Measurements from ENCODE around the gene MFSD1. TPM values are rescaled to one million over a fixed set of nuclear protein-coding genes. Genes with fewer than 3 reads are reported as not detected.

MFSD1 gene
- total RNA-seq, 1 donor from 2014 or later, result 24.8 TPM

- peaks cover 26% of the 10 kb centered on the region for H3K4me1 Mint-ChIP-seq (ENCODE audit: unreplicated experiment)
- peak overlapping the region; percentile 40 for H3K4me3 Mint-ChIP-seq (ENCODE audit: unreplicated experiment)
Observed at GRCh38 chr3:158775426-158776410, 26.1 kb upstream of the MFSD1 start.

GRCh38 chr3:158776531-158776930 is 25.3 kb upstream of the MFSD1 start:
- H3K4me1 Mint-ChIP-seq (ENCODE audit: unreplicated experiment), result peaks cover 26% of the 10 kb centered on the region
- TF ChIP-seq, protein P1, sequence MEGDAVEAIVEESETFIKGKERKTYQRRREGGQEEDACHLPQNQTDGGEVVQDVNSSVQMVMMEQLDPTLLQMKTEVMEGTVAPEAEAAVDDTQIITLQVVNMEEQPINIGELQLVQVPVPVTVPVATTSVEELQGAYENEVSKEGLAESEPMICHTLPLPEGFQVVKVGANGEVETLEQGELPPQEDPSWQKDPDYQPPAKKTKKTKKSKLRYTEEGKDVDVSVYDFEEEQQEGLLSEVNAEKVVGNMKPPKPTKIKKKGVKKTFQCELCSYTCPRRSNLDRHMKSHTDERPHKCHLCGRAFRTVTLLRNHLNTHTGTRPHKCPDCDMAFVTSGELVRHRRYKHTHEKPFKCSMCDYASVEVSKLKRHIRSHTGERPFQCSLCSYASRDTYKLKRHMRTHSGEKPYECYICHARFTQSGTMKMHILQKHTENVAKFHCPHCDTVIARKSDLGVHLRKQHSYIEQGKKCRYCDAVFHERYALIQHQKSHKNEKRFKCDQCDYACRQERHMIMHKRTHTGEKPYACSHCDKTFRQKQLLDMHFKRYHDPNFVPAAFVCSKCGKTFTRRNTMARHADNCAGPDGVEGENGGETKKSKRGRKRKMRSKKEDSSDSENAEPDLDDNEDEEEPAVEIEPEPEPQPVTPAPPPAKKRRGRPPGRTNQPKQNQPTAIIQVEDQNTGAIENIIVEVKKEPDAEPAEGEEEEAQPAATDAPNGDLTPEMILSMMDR (IDR thresholded peaks at IDR 0.05; ENCODE audit: unreplicated experiment), result no peak
- no peaks in the 10 kb centered on the region for H3K9me3 Mint-ChIP-seq (ENCODE audit: unreplicated experiment)

More at GRCh38 chr3:158775426-158776410, 26.1 kb upstream of the MFSD1 start:
- Mint-ChIP-seq H3K27ac (ENCODE audit: unreplicated experiment) (no peak overlapping the region), H3K9me3 (ENCODE audit: unreplicated experiment) (no peaks in the 10 kb centered on the region), H3K36me3 (ENCODE audit: low read depth, unreplicated experiment) (peaks cover 10% of the 10 kb centered on the region), H3K27me3 (ENCODE audit: unreplicated experiment) (peaks cover 6% of the 10 kb centered on the region)
- no peak for DNase-seq (ENCODE audit: low spot score)
- TF ChIP-seq, protein P1 (IDR thresholded peaks at IDR 0.05; ENCODE audit: unreplicated experiment), result no peak

GRCh38 chr3:158777161-158777873 is 24.5 kb upstream of the MFSD1 start:
- DNase-seq (ENCODE audit: low spot score), result no peak
- TF ChIP-seq, protein P1 (IDR thresholded peaks at IDR 0.05; ENCODE audit: unreplicated experiment), result no peak
- Mint-ChIP-seq H3K36me3 (ENCODE audit: low read depth, unreplicated experiment) (peaks cover 10% of the 10 kb centered on the region), H3K9me3 (ENCODE audit: unreplicated experiment) (no peaks in the 10 kb centered on the region), H3K4me1 (ENCODE audit: unreplicated experiment) (peaks cover 20% of the 10 kb centered on the region), H3K27me3 (ENCODE audit: unreplicated experiment) (peaks cover 8% of the 10 kb centered on the region), H3K4me3 (ENCODE audit: unreplicated experiment) (no peak overlapping the region), H3K27ac (ENCODE audit: unreplicated experiment) (no peak overlapping the region)

More at GRCh38 chr3:158776531-158776930, 25.3 kb upstream of the MFSD1 start:
- H3K36me3 Mint-ChIP-seq (ENCODE audit: low read depth, unreplicated experiment), result peaks cover 10% of the 10 kb centered on the region
- H3K27me3 Mint-ChIP-seq (ENCODE audit: unreplicated experiment), result peaks cover 8% of the 10 kb centered on the region
- no peak overlapping the region for H3K27ac Mint-ChIP-seq (ENCODE audit: unreplicated experiment)
- no peak for DNase-seq (ENCODE audit: low spot score)
- H3K4me3 Mint-ChIP-seq (ENCODE audit: unreplicated experiment), result no peak overlapping the region

DNA sequence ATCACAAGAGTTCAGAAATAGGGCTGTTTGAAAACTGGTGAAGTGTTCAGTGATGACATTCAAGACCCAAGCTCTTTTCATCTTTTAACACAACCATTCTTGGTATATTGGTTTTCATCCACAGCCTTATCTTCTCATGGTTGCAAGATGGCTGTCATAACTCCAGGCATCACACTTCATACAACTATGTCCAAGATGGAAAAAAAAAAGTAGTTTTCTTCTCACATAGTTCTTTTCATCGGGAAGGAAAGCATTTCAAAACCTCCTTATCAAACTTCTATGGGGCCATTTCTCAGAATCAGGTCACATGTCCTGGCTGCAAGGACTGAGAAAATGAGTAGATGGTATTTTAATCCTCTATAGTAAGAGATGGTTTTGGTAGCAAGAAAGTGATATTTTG is 21.1 kb upstream of the MFSD1 start:
- no peak for DNase-seq (ENCODE audit: low spot score)
- peaks cover 5% of the 10 kb centered on the region for H3K27me3 Mint-ChIP-seq (ENCODE audit: unreplicated experiment)
- H3K4me1 Mint-ChIP-seq (ENCODE audit: unreplicated experiment), result no peaks in the 10 kb centered on the region
- peaks cover 4% of the 10 kb centered on the region for H3K36me3 Mint-ChIP-seq (ENCODE audit: low read depth, unreplicated experiment)
- H3K27ac Mint-ChIP-seq (ENCODE audit: unreplicated experiment), result no peak overlapping the region
- no peaks in the 10 kb centered on the region for H3K9me3 Mint-ChIP-seq (ENCODE audit: unreplicated experiment)
- TF ChIP-seq, protein P1 (IDR thresholded peaks at IDR 0.05; ENCODE audit: unreplicated experiment), result no peak
- H3K4me3 Mint-ChIP-seq (ENCODE audit: unreplicated experiment), result no peak overlapping the region
